NT2/D1 (cell line): ENCODE data around the gene SLMAP.

Experiments used
- DNase-seq: peaks from one replicate; pipeline ENCODE4 v3.0.0-alpha.2; 2011; ENCODE audit warnings: low read depth, low spot score
- H3K27me3 ChIP-seq: 2 replicates; pipeline ENCODE4 v1.6.0; 2011; ENCODE audit warnings: mild to moderate bottlenecking; ENCODE audit not compliant: insufficient read length, insufficient read depth
- H3K36me3 ChIP-seq: 2 replicates; pipeline ENCODE4 v1.6.1; 2011; ENCODE audit warnings: mild to moderate bottlenecking, low read length, mixed read lengths; ENCODE audit not compliant: insufficient read depth, insufficient read length
- H3K4me1 ChIP-seq: 2 replicates; pipeline ENCODE4 v1.5.1; 2011; ENCODE audit not compliant: insufficient read depth, insufficient read length
- H3K4me3 ChIP-seq: 2 replicates; pipeline ENCODE4 v1.5.1; 2011; ENCODE audit warnings: low read depth; ENCODE audit not compliant: insufficient read length
- H3K9ac ChIP-seq: 2 replicates; pipeline ENCODE4 v1.6.0; 2011; ENCODE audit warnings: low read depth; ENCODE audit not compliant: insufficient read length
- H3K9me3 ChIP-seq: 2 replicates; pipeline ENCODE4 v1.5.1; 2011; ENCODE audit warnings: mild to moderate bottlenecking, low read length; ENCODE audit not compliant: insufficient read depth
- SUZ12 ChIP-seq: IDR thresholded peaks from 2 replicates; pipeline ENCODE4 v1.6.1; 2011; ENCODE audit not compliant: insufficient read length, insufficient read depth; ENCODE audit errors: extremely low read depth
- YY1 ChIP-seq: IDR thresholded peaks from 2 replicates; pipeline ENCODE4 v1.6.1; 2011; ENCODE audit not compliant: insufficient read length, insufficient read depth
- ZNF274 ChIP-seq: IDR thresholded peaks from 2 replicates; pipeline ENCODE4 v1.6.1; 2011; ENCODE audit warnings: mild to moderate bottlenecking, low read depth, low read length

The SLMAP gene

DNA sequence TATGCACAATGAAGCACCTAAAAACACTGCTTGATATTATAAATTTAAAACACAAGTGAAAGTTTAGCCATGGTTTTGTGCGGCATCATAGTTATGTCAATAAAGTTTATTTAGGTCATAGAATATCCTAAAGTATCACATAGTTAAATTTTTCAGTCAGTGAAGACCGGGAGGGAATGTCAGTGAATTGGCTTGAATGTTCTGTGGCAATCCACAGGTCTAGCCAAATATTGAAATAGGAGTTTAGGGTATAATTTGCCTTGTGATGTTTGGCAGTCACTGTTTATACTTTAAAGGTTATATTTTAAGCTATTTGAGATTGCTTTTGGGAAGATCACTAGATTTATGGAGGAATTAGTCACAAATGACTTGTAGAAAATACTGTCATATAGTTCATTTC lies 172.4 kb downstream of the SLMAP start:
- Histone ChIP-seq H3K4me1 (no peaks in the 10 kb centered on the region), H3K9ac (no peak overlapping the region), H3K4me3 (no peak overlapping the region), H3K27me3 (no peaks in the 10 kb centered on the region), H3K9me3 (no peaks in the 10 kb centered on the region), H3K36me3 (peaks cover 29% of the 10 kb centered on the region)
- TF ChIP-seq SUZ12: no peak
- TF ChIP-seq ZNF274: no peak
- TF ChIP-seq YY1: no peak
- DNase-seq: no peak

- H3K9ac ChIP-seq: no peak overlapping the region
- no peaks in the 10 kb centered on the region for H3K4me1 ChIP-seq
- H3K36me3 ChIP-seq: peaks cover 23% of the 10 kb centered on the region
- no peaks in the 10 kb centered on the region for H3K9me3 ChIP-seq
- H3K27me3 ChIP-seq: no peaks in the 10 kb centered on the region
- H3K4me3 ChIP-seq: no peak overlapping the region
- TF ChIP-seq ZNF274 (no peak), SUZ12 (no peak), YY1 (no peak)
- no peak for DNase-seq
Measured at GRCh38 chr3:57929988-57930387, 173.9 kb downstream of the SLMAP start.

DNA sequence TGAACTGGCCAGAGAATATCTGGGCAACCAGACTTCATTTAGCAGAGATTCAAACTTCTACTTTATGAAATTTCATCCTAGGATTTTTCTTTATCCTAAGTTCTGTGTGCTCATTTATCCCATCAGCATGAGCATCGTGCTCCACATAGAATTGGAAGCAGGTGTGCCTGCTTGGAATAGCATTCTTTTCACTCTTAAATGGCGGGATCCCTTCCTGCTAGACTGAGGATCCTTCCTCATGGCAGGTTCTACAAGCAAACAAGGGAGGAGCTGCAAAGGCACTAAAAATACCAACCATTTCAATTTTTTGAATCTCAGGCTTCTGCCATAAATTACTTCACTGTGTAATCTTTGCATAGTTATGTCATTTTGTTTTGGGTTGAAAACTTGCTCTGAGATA lies 177.5 kb downstream of the SLMAP start:
- H3K36me3 ChIP-seq: peaks cover 6% of the 10 kb centered on the region
- H3K9ac ChIP-seq: no peak overlapping the region
- no peak for TF ChIP-seq ZNF274
- no peak for TF ChIP-seq YY1
- TF ChIP-seq SUZ12: no peak
- DNase-seq: no peak
- H3K4me1 ChIP-seq: no peaks in the 10 kb centered on the region
- H3K27me3 ChIP-seq: no peaks in the 10 kb centered on the region
- no peak overlapping the region for H3K4me3 ChIP-seq
- no peaks in the 10 kb centered on the region for H3K9me3 ChIP-seq

DNA sequence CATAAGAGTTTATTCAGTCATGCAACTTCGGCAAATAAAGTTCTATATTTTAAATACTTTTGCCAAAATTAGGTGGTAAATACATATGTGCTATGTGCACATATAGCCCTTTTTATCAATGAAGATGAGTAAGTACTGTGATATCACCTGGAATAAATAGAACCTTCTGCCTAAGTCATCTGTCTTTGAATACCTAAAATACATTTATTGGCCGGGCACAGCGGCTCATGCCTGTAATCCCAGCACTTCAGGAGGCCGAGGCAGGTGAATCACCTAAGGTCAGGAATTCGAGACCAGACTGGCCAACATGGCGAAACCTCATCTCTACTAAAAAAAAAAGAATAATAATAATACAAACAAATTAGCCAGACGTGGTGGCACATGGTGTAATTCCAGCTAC lies 178.3 kb downstream of the SLMAP start:
- Histone ChIP-seq H3K4me1 (no peaks in the 10 kb centered on the region), H3K9ac (no peak overlapping the region), H3K27me3 (no peaks in the 10 kb centered on the region), H3K9me3 (no peaks in the 10 kb centered on the region), H3K4me3 (no peak overlapping the region), H3K36me3 (peaks cover 6% of the 10 kb centered on the region)
- DNase-seq: no peak
- TF ChIP-seq SUZ12 (no peak), ZNF274 (no peak), YY1 (no peak)

DNA sequence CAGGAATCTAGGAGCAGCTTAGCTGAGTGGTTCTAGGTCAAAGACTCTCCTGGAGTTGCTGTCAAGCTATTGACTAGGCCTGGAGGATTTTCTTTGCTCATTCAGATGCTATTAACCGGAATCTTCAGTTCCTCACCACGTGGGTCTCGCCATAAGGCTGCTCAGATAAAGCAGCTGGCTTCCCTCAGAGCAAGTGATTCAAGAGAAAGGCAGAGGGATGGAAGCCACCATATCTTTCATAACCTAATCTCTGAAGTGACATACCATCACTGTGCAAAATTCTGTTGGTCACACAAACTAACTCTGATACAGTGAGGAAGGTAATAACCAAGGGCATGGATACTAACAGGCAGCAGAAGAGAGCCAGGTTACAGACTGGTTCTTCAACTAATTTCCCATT lies 179.4 kb downstream of the SLMAP start:
- TF ChIP-seq ZNF274 (no peak), SUZ12 (no peak), YY1 (no peak)
- H3K9ac ChIP-seq: no peak overlapping the region
- no peaks in the 10 kb centered on the region for H3K36me3 ChIP-seq
- H3K4me3 ChIP-seq: no peak overlapping the region
- H3K27me3 ChIP-seq: no peaks in the 10 kb centered on the region
- no peak for DNase-seq
- no peaks in the 10 kb centered on the region for H3K9me3 ChIP-seq
- H3K4me1 ChIP-seq: no peaks in the 10 kb centered on the region

DNA sequence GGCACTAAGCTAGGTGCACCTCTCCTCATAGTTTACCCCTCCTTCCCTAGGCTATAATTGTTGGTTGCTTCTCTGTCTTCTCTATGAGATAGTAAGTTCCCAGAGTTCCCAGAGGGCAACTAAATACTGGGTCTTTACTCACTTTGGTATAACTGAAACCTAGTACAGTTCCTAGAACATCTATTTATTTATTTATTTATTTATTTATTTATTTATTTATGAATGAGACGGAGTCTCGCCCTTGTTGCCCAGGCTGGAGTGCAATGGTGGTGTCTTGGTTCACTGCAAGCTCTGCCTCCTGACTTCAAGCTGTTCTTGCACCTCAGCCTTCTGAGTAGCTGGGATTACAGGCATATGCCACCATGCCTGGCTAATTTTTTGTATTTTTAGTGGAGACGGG lies 181.0 kb downstream of the SLMAP start:
- Histone ChIP-seq H3K9ac (no peak overlapping the region), H3K36me3 (no peaks in the 10 kb centered on the region)
- TF ChIP-seq ZNF274 (no peak), YY1 (no peak), SUZ12 (no peak)

GRCh38 chr3:57939775-57940174 lies 183.7 kb downstream of the SLMAP start:
- H3K27me3 ChIP-seq: no peaks in the 10 kb centered on the region
- no peak overlapping the region for H3K4me3 ChIP-seq
- no peaks in the 10 kb centered on the region for H3K9me3 ChIP-seq
- H3K36me3 ChIP-seq: no peaks in the 10 kb centered on the region
- TF ChIP-seq YY1 (no peak), SUZ12 (no peak), ZNF274 (no peak)
- H3K4me1 ChIP-seq: no peaks in the 10 kb centered on the region
- no peak for DNase-seq
- no peak overlapping the region for H3K9ac ChIP-seq

More for the DNA sequence above, 181.0 kb downstream of the SLMAP start:
- Histone ChIP-seq H3K27me3 (no peaks in the 10 kb centered on the region), H3K4me1 (no peaks in the 10 kb centered on the region), H3K4me3 (no peak overlapping the region), H3K9me3 (no peaks in the 10 kb centered on the region)
- no peak for DNase-seq

GRCh38 chr3:57942388-57942787 lies 186.3 kb downstream of the SLMAP start:
- no peaks in the 10 kb centered on the region for H3K9me3 ChIP-seq
- no peak for TF ChIP-seq SUZ12
- TF ChIP-seq YY1: no peak

DNA sequence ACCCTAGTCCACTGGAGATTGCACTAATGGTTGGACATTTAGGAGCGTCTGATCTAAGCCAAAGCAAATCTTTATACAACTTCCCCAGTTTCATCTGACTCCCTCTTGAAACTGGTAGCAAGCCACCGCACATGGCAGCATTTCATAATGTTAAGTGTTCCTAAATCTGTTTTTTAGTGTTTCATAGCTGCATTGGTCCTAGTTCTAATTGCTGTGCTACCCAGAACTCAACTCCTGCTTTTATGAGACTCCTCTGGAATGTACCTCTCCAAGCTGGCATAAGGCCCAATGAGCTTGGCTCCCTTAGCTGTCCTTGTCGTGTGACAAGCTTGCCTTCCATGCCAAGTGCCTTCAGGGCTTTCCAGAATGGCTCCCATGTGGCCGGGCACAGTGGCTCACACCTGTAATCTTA lies 186.8 kb downstream of the SLMAP start:
- H3K36me3 ChIP-seq: no peaks in the 10 kb centered on the region
- H3K9me3 ChIP-seq: no peaks in the 10 kb centered on the region
- no peak overlapping the region for H3K9ac ChIP-seq
- H3K27me3 ChIP-seq: no peaks in the 10 kb centered on the region
- DNase-seq: no peak
- TF ChIP-seq YY1 (no peak), SUZ12 (no peak), ZNF274 (no peak)
- H3K4me1 ChIP-seq: peaks cover 2% of the 10 kb centered on the region
- H3K4me3 ChIP-seq: no peak overlapping the region

More at GRCh38 chr3:57942388-57942787, 186.3 kb downstream of the SLMAP start:
- Histone ChIP-seq H3K4me1 (no peaks in the 10 kb centered on the region), H3K36me3 (no peaks in the 10 kb centered on the region), H3K9ac (no peak overlapping the region), H3K27me3 (no peaks in the 10 kb centered on the region), H3K4me3 (no peak overlapping the region)
- no peak for DNase-seq
